Thoracic aorta (tissue), 2 donors: ENCODE results near the gene MARK1. TPM values are rescaled to one million over a fixed set of nuclear protein-coding genes. Genes with fewer than 3 reads are reported as not detected.

Source experiments
- ATAC-seq: fragments of 150-250 bp; one replicate; pipeline ENCODE4 v1.8.0; 2017; ENCODE audit warnings: low read depth; ENCODE audit not compliant: insufficient number of reproducible peaks, low FRiP score
- DNase-seq: peaks from one replicate; pipeline ENCODE4 v3.0.0-alpha.2; 2020; ENCODE audit warnings: low spot score
- H3K27ac ChIP-seq, 2 donors: fragments of 200-600 bp; sonication (generic); 1 replicate in 1 of 2; 2 replicates in 1 of 2; pipeline ENCODE4 v1.5.1; 2016; ENCODE audit warnings: mild to moderate bottlenecking in 2 of 2, moderate library complexity in 2 of 2
- H3K27me3 ChIP-seq: fragments of 200-600 bp; sonication (generic); replicated peaks from 2 replicates; pipeline ENCODE4 v1.6.0; 2016; ENCODE audit warnings: mild to moderate bottlenecking; ENCODE audit not compliant: insufficient read depth
- H3K36me3 ChIP-seq: fragments of 200-600 bp; sonication (generic); one replicate; pipeline ENCODE4 v1.5.1; 2016
- H3K4me1 ChIP-seq, 2 donors: fragments of 200-600 bp; sonication (generic); 1 replicate in 1 of 2; 2 replicates in 1 of 2; pipeline versions ENCODE4 v1.5.1 to v1.6.0; 2016; ENCODE audit warnings: low read depth in 2 of 2, mild to moderate bottlenecking in 1 of 2; ENCODE audit not compliant: control insufficient read depth in 1 of 2
- H3K4me3 ChIP-seq: fragments of 200-600 bp; sonication (generic); 2 replicates; pipeline ENCODE4 v1.5.1; 2016; ENCODE audit warnings: mild to moderate bottlenecking
- H3K9me3 ChIP-seq: fragments of 200-600 bp; sonication (generic); 2 replicates; pipeline ENCODE4 v1.5.1; 2016
- total RNA-seq, 2 donors: library from RNA; depleted of rRNA; stranded (reverse); fragments of >200 nt; gene quantifications; one replicate each; pipeline versions ENCODE4 v1.1.0 to v1.2.3, GENCODE V29; 2016
- TF ChIP-seq, protein P1 (sequence below): fragments of 200-600 bp; sonication (generic); IDR thresholded peaks from one replicate; pipeline ENCODE4 v1.5.1; 2019; ENCODE audit warnings: antibody characterized with exemption

Gene MARK1
- total RNA-seq, 2 donors from 2014 or later, result 11.9 to 12.3 TPM

DNA sequence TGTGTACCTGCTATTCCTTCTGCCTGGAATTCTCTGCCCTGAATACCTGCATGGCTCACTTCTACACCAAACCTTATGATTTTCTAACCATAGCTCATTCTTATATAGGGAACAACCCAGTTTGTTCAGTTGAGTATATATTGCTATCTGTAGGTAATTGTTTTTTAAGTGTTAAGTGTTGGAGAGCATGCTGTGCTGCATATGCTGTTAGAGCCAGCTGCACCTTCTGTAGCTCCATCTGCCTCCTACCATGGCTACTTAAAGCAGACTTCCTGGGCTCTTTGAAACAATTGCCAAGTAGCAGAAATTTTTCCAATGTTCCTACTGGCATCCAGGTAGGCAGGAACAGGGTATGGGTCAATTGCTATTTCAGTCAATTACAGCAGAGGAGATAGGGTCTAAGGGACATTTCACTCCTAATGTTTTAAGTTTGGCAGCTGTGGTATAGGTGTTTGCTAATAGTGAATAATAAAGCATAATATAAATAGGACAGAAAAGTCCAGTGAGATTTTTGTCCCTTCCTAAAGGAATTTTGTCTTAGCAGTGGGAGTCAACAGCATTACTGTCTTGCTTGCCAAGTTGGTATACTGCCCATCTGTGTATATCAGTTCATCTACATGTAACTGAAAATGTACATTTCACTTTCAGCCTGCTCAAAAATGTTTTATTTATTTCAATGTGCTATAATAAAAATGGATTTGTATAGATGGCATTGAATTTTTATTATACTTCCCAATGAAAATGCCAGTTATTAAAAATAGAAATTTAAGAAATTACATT lies 128.2 kb downstream of the MARK1 start:
- H3K27me3 ChIP-seq, result no peaks in the 10 kb centered on the region
- H3K4me3 ChIP-seq, result no peak overlapping the region
- no peaks in the 10 kb centered on the region for H3K36me3 ChIP-seq
- H3K4me1 ChIP-seq, result no peaks in the 10 kb centered on the region
- DNase-seq, result no peak
- TF ChIP-seq, protein P1, sequence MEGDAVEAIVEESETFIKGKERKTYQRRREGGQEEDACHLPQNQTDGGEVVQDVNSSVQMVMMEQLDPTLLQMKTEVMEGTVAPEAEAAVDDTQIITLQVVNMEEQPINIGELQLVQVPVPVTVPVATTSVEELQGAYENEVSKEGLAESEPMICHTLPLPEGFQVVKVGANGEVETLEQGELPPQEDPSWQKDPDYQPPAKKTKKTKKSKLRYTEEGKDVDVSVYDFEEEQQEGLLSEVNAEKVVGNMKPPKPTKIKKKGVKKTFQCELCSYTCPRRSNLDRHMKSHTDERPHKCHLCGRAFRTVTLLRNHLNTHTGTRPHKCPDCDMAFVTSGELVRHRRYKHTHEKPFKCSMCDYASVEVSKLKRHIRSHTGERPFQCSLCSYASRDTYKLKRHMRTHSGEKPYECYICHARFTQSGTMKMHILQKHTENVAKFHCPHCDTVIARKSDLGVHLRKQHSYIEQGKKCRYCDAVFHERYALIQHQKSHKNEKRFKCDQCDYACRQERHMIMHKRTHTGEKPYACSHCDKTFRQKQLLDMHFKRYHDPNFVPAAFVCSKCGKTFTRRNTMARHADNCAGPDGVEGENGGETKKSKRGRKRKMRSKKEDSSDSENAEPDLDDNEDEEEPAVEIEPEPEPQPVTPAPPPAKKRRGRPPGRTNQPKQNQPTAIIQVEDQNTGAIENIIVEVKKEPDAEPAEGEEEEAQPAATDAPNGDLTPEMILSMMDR, result no peak
- no peak for ATAC-seq
- H3K27ac ChIP-seq, result no peak overlapping the region
- no peaks in the 10 kb centered on the region for H3K9me3 ChIP-seq

DNA sequence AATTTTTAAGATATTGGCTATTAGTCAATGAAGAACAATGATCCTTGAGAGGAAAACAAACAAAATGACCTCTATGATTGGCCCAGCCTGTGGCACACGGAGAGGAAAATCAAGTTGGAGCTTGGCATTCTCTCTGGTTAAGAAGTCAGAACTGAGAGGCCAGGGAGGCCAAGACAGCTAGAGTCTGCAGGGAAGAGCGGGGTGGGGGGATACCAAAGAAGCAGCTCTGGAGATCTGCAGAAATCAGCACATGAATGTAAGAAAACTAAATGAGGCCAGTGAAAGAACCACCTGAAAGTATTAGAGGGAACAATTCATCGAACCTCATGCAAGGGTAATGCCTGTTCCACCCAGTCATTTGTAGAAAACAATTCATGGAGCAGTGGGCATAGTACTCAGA lies 138.4 kb downstream of the MARK1 start:
- ATAC-seq, result no peak
- Histone ChIP-seq H3K4me1 (no peaks in the 10 kb centered on the region), H3K27me3 (no peaks in the 10 kb centered on the region), H3K4me3 (no peak overlapping the region), H3K36me3 (no peaks in the 10 kb centered on the region), H3K27ac (no peak overlapping the region), H3K9me3 (peaks cover 8% of the 10 kb centered on the region)
- TF ChIP-seq, protein P1, result no peak
- DNase-seq, result no peak

DNA sequence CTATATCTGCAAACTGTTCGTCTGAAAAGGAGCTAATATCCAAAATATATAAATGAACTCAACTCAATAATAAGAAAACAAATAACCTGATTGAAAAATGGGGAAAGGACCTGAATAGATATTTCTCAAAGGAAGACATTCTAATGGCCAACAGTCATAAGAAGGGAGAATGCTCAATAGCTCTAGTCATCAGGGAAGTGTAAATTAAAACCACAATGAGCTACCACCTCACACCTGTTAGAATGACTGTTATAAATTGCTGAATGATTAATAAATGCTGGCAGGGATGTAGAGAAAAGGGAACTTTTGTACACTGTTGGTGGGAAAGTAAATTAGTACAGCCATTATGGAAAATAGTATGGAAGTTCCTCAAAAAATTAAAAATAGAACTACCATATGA lies 141.1 kb downstream of the MARK1 start:
- H3K36me3 ChIP-seq, result no peaks in the 10 kb centered on the region
- no peaks in the 10 kb centered on the region for H3K4me1 ChIP-seq
- ATAC-seq (no peak), DNase-seq (no peak)
- H3K9me3 ChIP-seq, result peaks cover 8% of the 10 kb centered on the region
- H3K4me3 ChIP-seq, result no peak overlapping the region
- TF ChIP-seq, protein P1, result no peak
- H3K27ac ChIP-seq, result no peak overlapping the region
- no peaks in the 10 kb centered on the region for H3K27me3 ChIP-seq

DNA sequence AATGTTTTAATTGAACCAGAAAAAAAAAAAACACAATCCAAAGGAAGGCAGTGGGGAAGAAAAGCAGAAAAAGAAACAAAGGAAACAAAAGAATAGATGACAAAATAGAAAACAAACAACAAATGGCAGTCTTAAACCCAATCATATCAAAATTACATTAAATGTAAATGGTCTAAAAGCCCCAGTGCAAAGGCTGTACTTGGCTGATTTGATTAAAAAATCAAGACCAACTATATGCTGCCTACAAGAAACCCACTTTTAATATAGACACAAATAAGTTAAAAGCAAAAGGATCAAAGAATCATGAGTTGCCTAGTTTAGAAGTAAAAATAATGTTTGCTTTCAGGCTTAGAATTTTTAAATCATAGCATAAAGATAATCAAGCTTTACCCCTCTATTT lies 142.4 kb downstream of the MARK1 start:
- H3K4me1 ChIP-seq, result no peaks in the 10 kb centered on the region
- ATAC-seq, result no peak

DNA sequence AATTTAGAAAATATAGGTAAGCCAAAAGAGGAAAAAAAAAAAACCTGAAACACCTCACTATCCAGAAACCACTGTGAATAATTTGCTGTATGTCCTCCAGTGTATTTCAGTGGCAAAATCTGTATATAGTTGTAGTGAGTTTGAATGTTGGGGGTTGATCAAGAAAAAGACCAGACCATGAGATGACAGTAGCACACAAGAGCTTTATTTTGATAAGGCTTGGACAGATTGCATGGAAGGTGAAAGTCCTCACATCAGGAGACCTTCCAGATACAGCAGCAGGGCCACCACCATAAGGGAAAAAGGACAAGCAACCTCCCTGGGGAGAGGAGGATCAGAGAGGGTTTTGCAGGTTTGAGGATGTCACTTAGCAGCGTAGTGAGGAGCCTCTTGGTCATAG lies 146.0 kb downstream of the MARK1 start:
- no peaks in the 10 kb centered on the region for H3K27me3 ChIP-seq
- H3K36me3 ChIP-seq, result no peaks in the 10 kb centered on the region
- H3K4me3 ChIP-seq, result no peak overlapping the region
- DNase-seq (no peak), ATAC-seq (no peak)
- no peak overlapping the region for H3K27ac ChIP-seq
- H3K4me1 ChIP-seq, result no peaks in the 10 kb centered on the region
- peaks cover 8% of the 10 kb centered on the region for H3K9me3 ChIP-seq
- TF ChIP-seq, protein P1, result no peak

More for the DNA sequence above, 142.4 kb downstream of the MARK1 start:
- peaks cover 8% of the 10 kb centered on the region for H3K9me3 ChIP-seq
- H3K27ac ChIP-seq, result no peak overlapping the region
- no peak for DNase-seq
- no peaks in the 10 kb centered on the region for H3K36me3 ChIP-seq
- H3K4me3 ChIP-seq, result no peak overlapping the region
- no peaks in the 10 kb centered on the region for H3K27me3 ChIP-seq
- TF ChIP-seq, protein P1, result no peak
